SJCRH30 (cell line): ENCODE data around the gene AZU1. TPM values are rescaled to one million over a fixed set of nuclear protein-coding genes. Genes with fewer than 3 reads are reported as not detected.
"Not testable (repeated sequence)": the region's sequence is repeated elsewhere in the genome, so short reads cannot be mapped to it uniquely, and the experiment has no call there.

Experiments used
- DNase-seq, 2 experiments: peaks; one replicate each; pipeline ENCODE4 v3.0.0-alpha.2; 2015 to 2020
- H3K27ac ChIP-seq: fragments of 250-450 bp; sonication (Bioruptor Pico); 2 replicates; pipeline ENCODE4 v1.5.1; 2020; ENCODE audit warnings: mild to moderate bottlenecking, moderate library complexity
- H3K27me3 ChIP-seq: fragments of 250-450 bp; sonication (Bioruptor Pico); 2 replicates; pipeline ENCODE4 v1.5.1; 2020; ENCODE audit warnings: mild to moderate bottlenecking, moderate library complexity
- H3K36me3 ChIP-seq: fragments of 250-450 bp; sonication (Bioruptor Pico); 2 replicates; pipeline ENCODE4 v1.5.1; 2020; ENCODE audit warnings: mild to moderate bottlenecking, moderate library complexity
- H3K4me1 ChIP-seq: fragments of 250-450 bp; sonication (Bioruptor Pico); 2 replicates; pipeline ENCODE4 v1.5.1; 2020; ENCODE audit warnings: mild to moderate bottlenecking, moderate library complexity
- H3K4me3 ChIP-seq: fragments of 250-450 bp; sonication (Bioruptor Pico); 2 replicates; pipeline ENCODE4 v1.5.1; 2020; ENCODE audit warnings: mild to moderate bottlenecking, moderate library complexity
- H3K9me3 ChIP-seq: fragments of 250-450 bp; sonication (Bioruptor Pico); replicated peaks from 2 replicates; pipeline ENCODE4 v1.5.1; 2020; ENCODE audit warnings: mild to moderate bottlenecking, moderate library complexity
- total RNA-seq: library from RNA; depleted of rRNA; stranded (reverse); fragments of >200 nt; shearing (Covaris generic); gene quantifications from 2 replicates; pipeline ENCODE4 v1.2.3, GENCODE V29; 2014

The AZU1 gene
- total RNA-seq, 1 experiment from 2014 or later, result not detected

DNA sequence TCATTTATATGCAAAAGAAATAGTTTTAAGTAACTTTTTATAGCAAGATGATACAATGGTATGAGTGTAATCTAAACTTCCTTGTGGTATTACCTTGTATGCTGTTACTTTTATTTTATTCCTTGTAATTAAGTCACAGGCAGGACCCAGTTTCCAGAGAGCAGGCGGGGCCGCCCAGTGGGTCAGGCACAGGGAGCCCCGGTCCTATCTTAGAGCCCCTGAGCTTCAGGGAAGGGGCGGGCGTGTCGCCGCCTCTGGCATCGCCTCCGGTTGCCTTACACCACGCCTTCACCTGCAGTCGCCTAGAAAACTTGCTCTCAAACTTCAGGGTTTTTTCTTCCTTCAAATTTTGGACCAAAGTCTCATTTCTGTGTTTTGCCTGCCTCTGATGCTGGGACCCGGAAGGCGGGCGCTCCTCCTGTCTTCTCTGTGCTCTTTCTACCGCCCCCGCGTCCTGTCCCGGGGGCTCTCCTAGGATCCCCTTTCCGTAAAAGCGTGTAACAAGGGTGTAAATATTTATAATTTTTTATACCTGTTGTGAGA lies 16.1 kb upstream of the AZU1 start:
- no peak for DNase-seq
- no peaks in the 10 kb centered on the region for H3K27me3 ChIP-seq
- no peaks in the 10 kb centered on the region for H3K9me3 ChIP-seq
- no peak overlapping the region for H3K27ac ChIP-seq
- peaks cover 67% of the 10 kb centered on the region for H3K36me3 ChIP-seq
- H3K4me3 ChIP-seq, result no peak overlapping the region
- H3K4me1 ChIP-seq, result no peaks in the 10 kb centered on the region

DNA sequence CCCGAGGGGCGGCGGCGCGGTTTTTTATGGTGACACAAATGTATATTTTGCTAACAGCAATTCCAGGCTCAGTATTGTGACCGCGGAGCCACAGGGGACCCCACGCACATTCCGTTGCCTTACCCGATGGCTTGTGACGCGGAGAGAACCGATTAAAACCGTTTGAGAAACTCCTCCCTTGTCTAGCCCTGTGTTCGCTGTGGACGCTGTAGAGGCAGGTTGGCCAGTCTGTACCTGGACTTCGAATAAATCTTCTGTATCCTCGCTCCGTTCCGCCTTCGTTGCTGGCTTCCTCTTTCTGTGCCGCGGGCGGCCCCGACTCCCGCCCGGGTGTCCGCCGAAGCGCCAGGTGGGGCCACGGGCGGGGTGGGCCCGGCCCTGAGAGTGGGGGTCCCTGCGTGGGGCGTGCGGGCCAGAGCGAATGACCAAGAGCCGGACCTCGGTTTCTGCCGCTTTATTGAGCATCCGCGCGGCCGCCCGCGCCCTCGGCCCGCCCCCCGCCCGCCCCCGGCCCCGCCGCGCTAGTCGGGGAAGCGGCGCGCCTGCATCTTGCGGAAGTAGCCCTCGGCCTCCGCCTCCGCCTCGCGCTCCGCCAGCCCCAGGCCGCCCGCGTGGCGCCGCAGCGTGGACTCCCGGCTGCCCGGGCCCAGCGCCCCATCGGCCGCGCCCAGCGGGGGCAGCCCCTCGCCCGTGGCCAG lies 15.4 kb upstream of the AZU1 start:
- Histone ChIP-seq H3K36me3 (peaks cover 60% of the 10 kb centered on the region), H3K4me3 (no peak overlapping the region), H3K27me3 (no peaks in the 10 kb centered on the region), H3K9me3 (no peaks in the 10 kb centered on the region), H3K4me1 (no peaks in the 10 kb centered on the region), H3K27ac (no peak overlapping the region)
- DNase-seq, result no peak

DNA sequence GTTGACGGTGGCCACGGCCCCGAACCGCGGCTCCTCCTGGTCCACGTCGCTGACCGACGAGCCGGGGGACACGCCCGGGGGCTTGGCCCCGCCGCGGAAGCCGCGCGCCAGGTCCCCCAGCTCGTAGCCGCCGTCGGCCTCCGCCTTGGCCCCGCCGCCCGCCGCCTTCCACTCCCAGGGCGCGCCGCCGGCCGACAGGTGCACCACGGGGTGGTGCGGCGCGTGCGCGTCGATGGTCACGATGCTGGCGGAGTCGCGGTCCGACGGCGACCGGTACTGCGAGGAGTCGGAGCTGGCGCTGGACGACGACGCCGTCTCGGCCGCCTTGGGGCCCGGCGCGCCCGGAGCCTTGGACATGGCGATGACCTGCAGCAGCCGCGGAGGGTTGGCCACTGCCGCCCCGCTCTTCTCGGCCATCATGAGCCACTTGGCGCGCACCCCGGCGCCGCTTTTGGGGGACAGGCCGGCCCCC lies 14.9 kb upstream of the AZU1 start:
- Histone ChIP-seq H3K27ac (no peak overlapping the region), H3K27me3 (no peaks in the 10 kb centered on the region), H3K4me3 (no peak overlapping the region), H3K4me1 (no peaks in the 10 kb centered on the region), H3K36me3 (peaks cover 55% of the 10 kb centered on the region), H3K9me3 (no peaks in the 10 kb centered on the region)
- DNase-seq, result no peak

DNA sequence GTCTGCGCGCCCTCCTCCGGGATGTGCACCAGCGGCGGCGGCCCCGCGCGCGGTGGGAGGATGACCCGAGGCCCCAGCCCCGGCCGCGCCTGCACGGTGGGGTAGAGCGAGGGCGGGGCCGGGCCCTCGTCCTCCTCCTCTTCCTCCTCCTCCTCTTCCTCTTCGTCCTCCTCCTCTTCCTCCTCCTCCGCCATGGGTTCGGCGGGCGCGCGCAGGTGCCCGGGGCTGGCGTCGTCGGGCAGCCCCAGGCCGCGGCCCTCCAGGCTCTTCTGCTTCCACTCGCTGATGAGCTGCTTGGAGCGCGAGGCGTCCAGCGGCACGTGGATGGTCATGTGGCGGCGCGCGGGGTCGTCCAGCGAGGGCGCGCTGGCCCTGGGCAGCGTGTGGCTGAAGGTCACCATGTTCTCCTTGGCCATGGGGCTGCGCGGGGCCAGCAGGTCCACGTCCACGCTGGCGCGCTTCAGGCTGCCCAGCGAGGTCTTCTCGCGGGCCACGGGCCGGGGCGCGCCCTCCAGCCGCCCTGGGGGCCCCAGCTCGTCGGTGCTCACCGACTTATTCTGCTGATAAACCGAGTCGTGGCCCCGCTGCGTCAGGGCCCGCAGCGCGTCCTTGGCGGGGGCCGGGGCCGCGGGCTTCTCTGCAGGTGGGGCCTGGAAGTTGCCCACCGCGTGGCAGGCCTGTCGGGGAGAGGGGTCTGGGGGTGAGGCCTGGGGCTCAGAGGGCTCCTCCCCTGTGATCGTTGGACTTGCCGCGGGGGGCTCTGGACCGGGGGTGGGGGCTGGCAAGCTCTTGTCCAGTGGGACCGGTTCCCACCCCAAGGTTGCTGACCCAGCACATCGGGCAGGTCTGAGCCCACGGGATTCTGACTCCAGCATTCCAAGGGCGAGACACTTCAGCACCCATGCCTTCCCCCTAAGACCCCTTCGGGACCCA lies 14.2 kb upstream of the AZU1 start:
- no peak for DNase-seq
- H3K27ac ChIP-seq, result no peak overlapping the region
- no peaks in the 10 kb centered on the region for H3K27me3 ChIP-seq
- H3K9me3 ChIP-seq, result no peaks in the 10 kb centered on the region
- peaks cover 49% of the 10 kb centered on the region for H3K36me3 ChIP-seq
- no peaks in the 10 kb centered on the region for H3K4me1 ChIP-seq
- no peak overlapping the region for H3K4me3 ChIP-seq

DNA sequence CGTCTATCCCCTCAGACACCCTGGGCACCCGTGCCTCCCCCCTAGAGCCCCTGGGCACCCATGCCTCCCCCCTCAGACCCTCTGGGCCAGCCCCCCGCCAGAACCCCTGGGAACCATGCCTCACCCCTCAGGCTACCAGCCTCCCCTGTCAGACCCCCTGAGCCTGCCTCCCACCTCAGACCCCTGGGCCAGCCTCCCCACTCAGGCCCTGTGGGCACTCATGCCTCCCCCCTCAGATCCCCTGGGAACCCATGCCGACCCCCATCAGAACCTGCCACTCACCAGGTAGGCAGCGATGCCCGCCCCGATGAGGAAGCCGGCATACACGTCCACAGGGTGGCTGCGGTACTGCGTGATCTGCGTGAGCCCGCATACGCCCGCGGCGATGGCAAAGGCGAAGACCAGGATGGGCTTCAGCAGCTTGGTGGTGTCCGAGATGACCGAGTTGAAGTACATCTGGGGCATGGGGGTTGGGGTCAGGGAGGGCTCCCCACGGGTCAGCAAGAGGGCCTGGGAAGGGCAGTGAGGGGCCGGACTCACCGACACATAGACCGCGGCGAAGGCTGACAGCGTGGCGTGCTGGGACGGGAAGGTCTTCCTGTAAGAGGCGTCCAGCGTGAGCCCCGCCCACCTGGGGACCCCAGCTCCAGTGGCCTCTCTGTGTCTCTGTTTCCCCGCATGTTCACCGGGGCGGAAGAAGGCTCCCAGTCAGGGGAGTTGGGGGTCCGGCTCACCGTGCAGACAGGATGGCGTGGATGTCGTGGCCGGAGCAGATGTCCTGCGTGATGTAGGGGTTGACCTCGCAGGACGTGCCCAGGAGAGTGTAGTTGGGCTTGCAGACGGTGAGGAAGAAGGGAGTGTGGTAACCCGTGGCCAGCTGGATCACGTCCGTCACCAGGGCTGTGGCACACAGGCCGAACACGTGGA lies 13.2 kb upstream of the AZU1 start:
- no peaks in the 10 kb centered on the region for H3K4me1 ChIP-seq
- no peak overlapping the region for H3K27ac ChIP-seq
- DNase-seq, result no peak
- H3K9me3 ChIP-seq, result no peaks in the 10 kb centered on the region
- no peak overlapping the region for H3K4me3 ChIP-seq
- peaks cover 40% of the 10 kb centered on the region for H3K36me3 ChIP-seq
- H3K27me3 ChIP-seq, result no peaks in the 10 kb centered on the region

DNA sequence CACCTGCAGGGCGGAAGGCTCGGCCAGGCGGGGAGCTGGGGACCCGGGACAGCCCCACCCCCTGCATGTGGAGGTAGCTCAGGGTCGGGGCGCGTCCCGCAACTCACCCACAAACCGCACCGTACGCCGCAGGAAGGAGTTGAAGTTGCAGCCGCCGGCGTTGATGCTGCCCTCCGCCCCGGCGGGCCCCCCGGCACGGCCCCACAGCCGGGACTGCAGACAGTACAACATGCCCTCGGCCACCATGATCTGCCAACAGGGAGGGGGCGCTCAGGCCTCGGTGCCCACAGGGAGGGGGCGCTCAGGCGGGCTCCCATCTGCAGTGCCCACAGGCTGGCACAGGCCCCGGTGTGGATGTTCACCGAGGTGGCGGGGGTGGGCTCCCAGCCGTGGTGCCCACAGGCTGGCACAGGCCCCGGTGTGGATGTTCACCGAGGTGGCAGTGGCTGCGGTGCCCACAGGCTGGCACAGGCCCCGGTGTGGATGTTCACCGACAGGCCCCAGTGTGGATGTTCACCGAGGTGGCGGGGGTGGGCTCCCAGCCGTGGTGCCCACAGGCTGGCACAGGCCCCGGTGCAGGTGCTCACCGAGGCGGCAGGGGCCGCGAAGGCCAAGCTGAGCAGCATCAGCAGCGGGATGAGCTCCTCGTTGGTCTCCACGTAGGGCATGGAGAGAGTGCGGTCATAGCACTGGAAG lies 12.4 kb upstream of the AZU1 start:
- Histone ChIP-seq H3K4me1 (no peaks in the 10 kb centered on the region), H3K27ac (no peak overlapping the region), H3K27me3 (no peaks in the 10 kb centered on the region), H3K4me3 (no peak overlapping the region), H3K9me3 (no peaks in the 10 kb centered on the region), H3K36me3 (peaks cover 32% of the 10 kb centered on the region)
- no peak for DNase-seq

DNA sequence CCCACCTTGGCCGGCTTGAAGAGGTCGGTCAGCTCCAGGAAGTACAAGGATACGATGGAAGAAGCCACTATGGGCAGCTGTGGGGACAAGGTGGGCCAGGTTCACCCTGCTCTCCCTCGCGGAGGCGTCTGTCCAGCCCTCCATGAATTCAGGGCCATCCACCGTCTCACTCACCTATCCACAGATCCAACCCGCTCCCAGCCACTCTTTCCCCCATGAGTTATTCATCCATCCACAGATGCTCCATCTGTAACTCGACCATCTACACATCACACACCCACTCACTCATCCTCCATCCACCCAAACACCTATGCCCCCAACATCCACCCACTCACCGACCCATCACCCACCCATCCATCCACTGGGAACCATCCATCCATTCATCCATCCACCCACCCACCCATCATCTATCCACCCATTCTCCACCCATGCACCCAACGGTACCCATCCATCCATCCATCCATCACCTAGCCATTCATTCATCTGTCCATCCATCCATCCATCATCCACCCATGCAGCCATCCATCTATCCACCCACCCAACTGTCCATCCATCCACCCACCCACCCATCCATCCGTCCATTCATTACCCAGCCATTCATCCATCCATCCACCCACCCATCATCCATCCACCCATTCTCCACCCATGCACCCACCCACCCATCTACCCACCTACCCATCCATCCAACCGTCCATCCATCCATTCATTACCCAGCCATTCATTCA lies 11.7 kb upstream of the AZU1 start:
- Histone ChIP-seq H3K36me3 (peaks cover 24% of the 10 kb centered on the region), H3K27ac (no peak overlapping the region), H3K4me1 (no peaks in the 10 kb centered on the region), H3K9me3 (no peaks in the 10 kb centered on the region), H3K27me3 (no peaks in the 10 kb centered on the region), H3K4me3 (no peak overlapping the region)
- no peak for DNase-seq

DNA sequence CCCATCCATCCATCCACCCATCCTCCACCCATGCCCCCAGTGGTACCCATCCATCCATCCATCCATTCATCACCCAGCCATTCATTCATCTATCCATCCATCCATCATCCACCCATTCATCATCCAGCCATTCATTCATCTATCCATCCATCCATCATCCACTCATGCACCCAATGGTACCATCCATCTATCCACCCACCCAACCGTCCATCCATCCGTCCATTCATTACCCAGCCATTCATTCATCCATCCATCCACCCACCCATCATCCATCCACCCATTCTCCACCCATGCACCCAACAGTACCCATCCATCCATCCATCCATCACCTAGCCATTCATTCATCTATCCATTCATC lies 11.2 kb upstream of the AZU1 start:
- no peaks in the 10 kb centered on the region for H3K27me3 ChIP-seq
- no peaks in the 10 kb centered on the region for H3K9me3 ChIP-seq
- H3K27ac ChIP-seq, result no peak overlapping the region
- DNase-seq, result no peak
- peaks cover 19% of the 10 kb centered on the region for H3K36me3 ChIP-seq
- H3K4me3 ChIP-seq, result no peak overlapping the region
- no peaks in the 10 kb centered on the region for H3K4me1 ChIP-seq

DNA sequence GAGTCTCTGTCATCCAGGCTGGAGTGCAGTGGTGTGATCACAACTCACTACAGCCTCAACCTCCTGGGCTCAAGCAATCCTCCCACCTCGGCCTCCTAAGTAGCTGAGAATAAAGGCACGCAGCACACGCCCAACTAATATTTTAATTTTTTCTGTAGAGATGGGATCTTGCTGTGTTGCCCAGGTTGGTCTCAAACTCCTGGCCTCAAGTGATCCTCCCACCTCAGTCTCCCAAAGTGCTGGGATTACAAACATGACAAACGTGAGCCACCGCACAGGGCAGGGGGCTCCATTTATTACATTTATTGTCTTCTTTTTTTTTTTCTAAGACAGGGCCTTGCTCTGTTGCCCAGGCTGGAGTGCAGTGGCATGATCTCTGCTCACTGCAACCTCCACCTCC lies 7.4 kb upstream of the AZU1 start:
- H3K36me3 ChIP-seq, DNase-seq, H3K9me3 ChIP-seq, H3K4me1 ChIP-seq, H3K27ac ChIP-seq, H3K27me3 ChIP-seq, H3K4me3 ChIP-seq: not testable (repeated sequence)

DNA sequence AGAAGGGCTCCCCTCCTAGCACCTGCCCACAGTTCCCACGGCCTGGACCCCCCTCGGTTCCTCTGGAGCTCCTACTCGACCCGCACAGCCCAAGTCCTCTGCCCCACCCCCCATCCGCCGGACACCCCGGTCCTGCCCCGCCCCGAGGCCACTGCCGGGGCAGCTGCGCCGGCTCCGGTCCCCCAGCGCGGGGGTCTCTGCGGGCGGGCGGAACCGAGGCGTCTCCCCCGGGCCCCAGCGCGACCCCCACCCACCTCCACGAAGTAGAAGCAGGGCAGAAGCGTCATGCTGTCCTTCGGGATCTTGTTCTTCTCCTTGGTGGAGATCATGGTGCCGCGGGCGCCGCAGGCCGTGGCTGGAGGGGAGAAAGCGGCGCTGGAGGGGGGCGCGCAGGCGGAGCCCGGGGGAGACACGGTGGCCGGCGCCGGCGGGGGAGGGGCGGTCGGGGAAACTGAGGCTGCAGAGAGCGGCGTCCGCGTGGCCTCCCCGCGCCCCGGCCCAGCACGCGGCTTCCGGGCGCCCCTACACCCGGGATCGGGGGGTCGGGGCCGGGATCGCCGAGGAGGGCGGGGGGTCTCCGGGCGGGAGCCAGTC lies 6.3 kb upstream of the AZU1 start:
- H3K4me3 ChIP-seq, result no peak overlapping the region
- no peaks in the 10 kb centered on the region for H3K27me3 ChIP-seq

DNA sequence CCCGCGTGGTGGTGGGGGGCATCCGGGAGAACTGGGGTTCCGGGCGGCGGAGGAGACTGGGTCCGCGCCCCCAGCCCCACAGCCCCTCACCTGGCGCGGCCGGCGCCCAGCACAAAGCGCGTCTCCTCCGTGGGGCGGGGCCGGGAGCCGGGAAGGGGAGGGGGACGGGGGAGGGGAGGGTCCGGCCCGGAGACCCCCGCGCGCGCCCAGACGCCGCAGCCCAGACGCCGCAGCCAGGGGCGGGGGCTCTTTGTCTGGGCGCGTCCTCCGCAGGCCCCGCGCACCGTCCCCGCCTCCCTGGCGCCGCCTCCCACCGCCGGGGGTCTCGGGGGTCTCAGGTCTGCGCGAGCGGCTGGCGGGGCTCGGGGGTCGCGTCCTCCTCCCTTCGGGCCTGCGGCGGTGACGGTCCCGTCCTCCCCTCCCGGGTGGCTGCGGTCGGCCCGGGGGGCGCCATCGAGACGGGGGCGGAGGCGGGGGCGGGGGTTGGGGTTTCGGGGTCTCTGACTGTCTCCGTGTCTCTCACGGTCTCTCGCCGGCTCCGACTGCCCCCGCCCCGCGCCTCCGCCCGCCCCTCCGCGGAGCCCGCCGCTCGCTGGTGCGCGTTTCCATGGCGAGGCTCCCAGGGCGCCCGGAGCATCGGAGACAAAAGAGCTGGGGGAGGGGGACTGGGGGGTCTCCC lies 5.7 kb upstream of the AZU1 start, which contains the start of gene PLPPR3:
Gene PLPPR3, minus strand, starts transcription at position 131 of the 679 bp plus-strand sequence. CDS start 396 bp downstream, outside the sequence.
- Histone ChIP-seq H3K4me3 (no peak within 1 kb of the TSS), H3K9me3 (no peaks in the 10 kb centered on the region), H3K4me1 (no peaks in the 10 kb centered on the region), H3K27me3 (no peaks in the 10 kb centered on the region), H3K27ac (no peak within 1 kb of the TSS), H3K36me3 (no peaks in the 10 kb centered on the region)
- DNase-seq, result no peak

More for the DNA sequence above, 6.3 kb upstream of the AZU1 start:
- DNase-seq, result no peak
- H3K9me3 ChIP-seq, result no peaks in the 10 kb centered on the region
- H3K36me3 ChIP-seq, result no peaks in the 10 kb centered on the region
- no peak overlapping the region for H3K27ac ChIP-seq
- H3K4me1 ChIP-seq, result no peaks in the 10 kb centered on the region

DNA sequence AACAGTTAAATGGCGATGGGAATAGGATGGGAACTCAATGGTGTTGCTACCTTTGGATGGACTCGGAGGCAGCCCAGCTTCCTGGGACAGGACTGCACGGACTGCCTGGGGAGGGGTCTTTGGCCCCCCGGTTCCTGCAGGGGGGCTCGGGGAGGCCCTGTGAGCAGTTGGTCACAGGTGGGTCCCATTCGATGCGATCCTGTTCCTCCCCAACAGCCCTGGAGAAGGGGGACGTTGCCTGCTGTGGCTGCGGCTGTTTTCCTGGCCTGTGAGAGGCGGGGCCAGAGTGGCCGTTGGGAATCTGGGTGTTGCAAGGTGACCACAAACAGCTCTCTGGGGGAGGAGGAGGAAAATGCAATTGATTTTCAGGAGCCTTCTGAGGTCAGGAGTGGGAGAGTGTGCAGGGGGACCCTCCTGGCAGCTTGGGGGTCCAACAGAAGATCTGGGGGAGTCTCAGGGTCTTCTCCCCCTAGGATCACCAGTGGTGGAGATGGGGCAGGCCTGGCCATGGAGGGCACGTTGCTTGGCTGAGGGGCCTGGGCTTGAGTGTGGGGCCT lies 4.0 kb upstream of the AZU1 start:
- Histone ChIP-seq H3K27me3 (no peaks in the 10 kb centered on the region), H3K4me1 (no peaks in the 10 kb centered on the region), H3K27ac (no peak overlapping the region), H3K36me3 (no peaks in the 10 kb centered on the region), H3K4me3 (no peak overlapping the region), H3K9me3 (no peaks in the 10 kb centered on the region)
- no peak for DNase-seq
